CD4-positive, alpha-beta T cell treated with Interferon alpha-2 for 1 hour (primary cell): ENCODE data around the gene TNS1.
A peak's percentile ranks its signal among the peaks of the same experiment; 100 is the strongest.
"Not testable (repeated sequence)": the region's sequence is repeated elsewhere in the genome, so short reads cannot be mapped to it uniquely, and the experiment has no call there.

Experiments
- DNase-seq, 2 donors: peaks; one replicate each; pipeline ENCODE4 v3.0.0-alpha.2; 2020 to 2022

Gene TNS1

GRCh38 chr2:217790681-217791392, 212.0 kb downstream of the TNS1 start:
- no peak for DNase-seq

- peak; percentile 27 to 47 for DNase-seq
Measured at GRCh38 chr2:217790195-217790594, 212.6 kb downstream of the TNS1 start.

- DNase-seq: no peak
Measured at GRCh38 chr2:217789736-217790181, 213.0 kb downstream of the TNS1 start.

GRCh38 chr2:217789003-217789735, 213.6 kb downstream of the TNS1 start:
- DNase-seq: peak; percentile 62 to 72

GRCh38 chr2:217788669-217789002, 214.2 kb downstream of the TNS1 start:
- DNase-seq: no peak

- DNase-seq: no peak
Measured at GRCh38 chr2:217787160-217787877, 215.5 kb downstream of the TNS1 start.

- not testable (repeated sequence) for DNase-seq
Measured at GRCh38 chr2:217786560-217786959, 216.2 kb downstream of the TNS1 start.

GRCh38 chr2:217785544-217786045, 217.2 kb downstream of the TNS1 start:
- DNase-seq: peak; percentile 62 to 68

GRCh38 chr2:217784996-217785543, 217.7 kb downstream of the TNS1 start:
- DNase-seq: no peak

- no peak for DNase-seq
Measured at GRCh38 chr2:217783243-217783642, 219.6 kb downstream of the TNS1 start.

GRCh38 chr2:217777906-217778305, 224.9 kb downstream of the TNS1 start:
- no peak for DNase-seq

- DNase-seq: no peak
Measured at GRCh38 chr2:217776631-217777030, 226.2 kb downstream of the TNS1 start.

GRCh38 chr2:217775920-217776503, 226.8 kb downstream of the TNS1 start:
- DNase-seq: no peak

- DNase-seq: no peak
Measured at GRCh38 chr2:217774232-217774631, 228.6 kb downstream of the TNS1 start.

GRCh38 chr2:217773539-217773938, 229.3 kb downstream of the TNS1 start:
- DNase-seq: no peak

- no peak for DNase-seq
Measured at GRCh38 chr2:217766356-217766755, 236.4 kb downstream of the TNS1 start.

GRCh38 chr2:217761645-217762277, 241.0 kb downstream of the TNS1 start:
- no peak for DNase-seq

GRCh38 chr2:217759991-217760390, 242.8 kb downstream of the TNS1 start:
- DNase-seq: no peak

- DNase-seq: no peak
Measured at GRCh38 chr2:217757108-217757463, 245.7 kb downstream of the TNS1 start.

- peak; percentile 55 to 56 for DNase-seq
Measured at GRCh38 chr2:217756375-217757107, 246.3 kb downstream of the TNS1 start.

GRCh38 chr2:217755027-217755745, 247.6 kb downstream of the TNS1 start:
- DNase-seq: no peak
